Tibial nerve (tissue), 3 donors: ENCODE data around the gene ADCY2.

Source experiments
- POLR2A ChIP-seq, 2 donors: fragments of 450-650 bp; IDR thresholded peaks; one replicate each; pipeline ENCODE4 v1.6.1; 2017; ENCODE audit warnings: antibody characterized with exemption in 2 of 2, mild to moderate bottlenecking in 2 of 2, moderate library complexity in 2 of 2
- TF ChIP-seq, protein P1 (sequence below), 5 experiments: fragments of 200-600 bp in 3 of 5; fragments of 450-650 bp in 2 of 5; sonication (generic) in 3 of 5; IDR thresholded peaks; one replicate each; pipeline ENCODE4 v1.5.1; 2016 to 2019; ENCODE audit warnings: antibody characterized with exemption in 5 of 5, mild to moderate bottlenecking in 3 of 5, moderate library complexity in 2 of 5

DNA sequence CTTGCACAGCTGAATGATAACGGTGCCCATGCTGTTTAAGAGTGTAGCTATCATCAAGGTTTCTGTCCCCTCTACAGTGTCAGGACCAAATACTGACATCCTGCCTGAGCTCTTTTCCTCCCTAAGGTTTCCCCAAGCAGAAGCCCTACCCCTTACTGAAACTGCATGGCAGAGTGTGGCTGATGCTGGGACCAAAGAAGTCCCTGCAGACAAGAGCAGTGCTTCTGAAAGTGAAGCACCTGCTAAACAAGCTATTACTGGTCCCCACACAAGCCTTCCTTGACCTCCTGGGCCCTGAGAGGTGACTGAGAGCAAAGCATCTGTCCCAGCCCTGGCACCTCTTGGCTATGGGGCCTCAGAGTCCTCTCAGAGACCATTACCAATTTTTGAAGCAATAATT lies 398.9 kb downstream of the ADCY2 start:
- TF ChIP-seq, protein P1, sequence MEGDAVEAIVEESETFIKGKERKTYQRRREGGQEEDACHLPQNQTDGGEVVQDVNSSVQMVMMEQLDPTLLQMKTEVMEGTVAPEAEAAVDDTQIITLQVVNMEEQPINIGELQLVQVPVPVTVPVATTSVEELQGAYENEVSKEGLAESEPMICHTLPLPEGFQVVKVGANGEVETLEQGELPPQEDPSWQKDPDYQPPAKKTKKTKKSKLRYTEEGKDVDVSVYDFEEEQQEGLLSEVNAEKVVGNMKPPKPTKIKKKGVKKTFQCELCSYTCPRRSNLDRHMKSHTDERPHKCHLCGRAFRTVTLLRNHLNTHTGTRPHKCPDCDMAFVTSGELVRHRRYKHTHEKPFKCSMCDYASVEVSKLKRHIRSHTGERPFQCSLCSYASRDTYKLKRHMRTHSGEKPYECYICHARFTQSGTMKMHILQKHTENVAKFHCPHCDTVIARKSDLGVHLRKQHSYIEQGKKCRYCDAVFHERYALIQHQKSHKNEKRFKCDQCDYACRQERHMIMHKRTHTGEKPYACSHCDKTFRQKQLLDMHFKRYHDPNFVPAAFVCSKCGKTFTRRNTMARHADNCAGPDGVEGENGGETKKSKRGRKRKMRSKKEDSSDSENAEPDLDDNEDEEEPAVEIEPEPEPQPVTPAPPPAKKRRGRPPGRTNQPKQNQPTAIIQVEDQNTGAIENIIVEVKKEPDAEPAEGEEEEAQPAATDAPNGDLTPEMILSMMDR (IDR thresholded peaks at IDR 0.05): no peak
- no peak for TF ChIP-seq POLR2A (IDR thresholded peaks at IDR 0.05)
